Transverse colon (tissue), 4 donors: ENCODE data around the gene LIMCH1. TPM values are rescaled to one million over a fixed set of nuclear protein-coding genes. Genes with fewer than 3 reads are reported as not detected.

Experiments used
- DNase-seq: peaks from one replicate; pipeline ENCODE4 v3.0.0-alpha.2; 2019
- H3K27ac ChIP-seq, 4 donors: fragments of 200-600 bp; sonication (generic); 2 replicates each; pipeline ENCODE4 v1.5.1; 2016 to 2018; ENCODE audit warnings: inconsistent platforms in 4 of 4
- H3K27me3 ChIP-seq: fragments of 200-600 bp; sonication (generic); 2 replicates; pipeline ENCODE4 v1.5.1; 2017; ENCODE audit warnings: inconsistent platforms
- H3K36me3 ChIP-seq, 4 donors: fragments of 200-600 bp; sonication (generic); 2 replicates each; pipeline ENCODE4 v1.5.1; 2017 to 2019; ENCODE audit warnings: inconsistent platforms in 4 of 4
- H3K4me1 ChIP-seq, 4 donors: fragments of 200-600 bp; sonication (generic); 2 replicates each; pipeline ENCODE4 v1.5.1; 2017 to 2020; ENCODE audit warnings: inconsistent platforms in 4 of 4
- H3K4me3 ChIP-seq, 4 donors: fragments of 200-600 bp; sonication (generic); 1 replicate in 1 of 4; 2 replicates in 3 of 4; pipeline versions ENCODE4 v1.5.1 to v1.6.1; 2017 to 2019; ENCODE audit warnings: inconsistent platforms in 4 of 4
- H3K9me3 ChIP-seq, 2 donors: fragments of 200-600 bp; sonication (generic); 2 replicates each; pipeline ENCODE4 v1.5.1; 2017 to 2019; ENCODE audit warnings: inconsistent platforms in 2 of 2
- CTCF ChIP-seq, 5 experiments: fragments of 200-600 bp in 3 of 5; fragments of 450-650 bp in 2 of 5; sonication (generic) in 3 of 5; IDR thresholded peaks; 1 replicate in 2 of 5; 2 replicates in 3 of 5; pipeline ENCODE4 v1.5.1; 2016 to 2017; ENCODE audit warnings: antibody characterized with exemption in 5 of 5, inconsistent platforms in 3 of 5, mild to moderate bottlenecking in 2 of 5, moderate library complexity in 1 of 5
- EP300 ChIP-seq: sonication (generic); formaldehyde crosslinking; IDR thresholded peaks from one replicate; pipeline ENCODE4 v1.6.1; 2017; ENCODE audit warnings: antibody characterized with exemption, low read depth
- POLR2A ChIP-seq: fragments of 450-650 bp; IDR thresholded peaks from one replicate; pipeline ENCODE4 v1.6.1; 2016; ENCODE audit warnings: antibody characterized with exemption, mild to moderate bottlenecking, moderate library complexity
- POLR2AphosphoS5 ChIP-seq, 3 donors: sonication (generic); formaldehyde crosslinking; IDR thresholded peaks; one replicate each; pipeline ENCODE4 v1.6.1; 2016; ENCODE audit warnings: antibody characterized with exemption in 3 of 3
- WGBS, 2 donors: methylation state at CpG; one replicate each; pipeline ENCODE4 v1.1.5; 2018; ENCODE audit warnings: low coverage in 1 of 2; 5-methylcytosine and 5-hydroxymethylcytosine counted together
- in situ Hi-C, 4 donors: fragments of 200-750 bp; cut with MboI; loops; one replicate each; pipeline versions ENCODE4 v1.15.0 to v1.15.1; 2017; ENCODE audit warnings: low sequenced_read_pairs in 3 of 4, low pct_ligation_motif_present in 1 of 4, low pct_unique_long_range_greater_than_20kb in 1 of 4
- intact Hi-C: fragments of 100-400 bp; cut with DNase I; formaldehyde crosslinking; loops from one replicate; pipeline ENCODE4 v1.15.1; 2023; ENCODE audit warnings: low total_unique reads
- total RNA-seq, 4 donors: library from RNA; depleted of rRNA; stranded (reverse); fragments of >200 nt; gene quantifications; one replicate each; pipeline ENCODE4 v1.1.0, GENCODE V29; 2016

Gene LIMCH1
- total RNA-seq, 4 donors from 2014 or later: 5.5 to 18.5 (median 9.7) TPM

GRCh38 chr4:41573502-41574001 is 35.6 kb downstream of the LIMCH1 start:
- TF ChIP-seq EP300: no peak
- intact Hi-C loops (no loop called here), in situ Hi-C loops (no loop called here)
- H3K27me3 ChIP-seq: no peaks in the 10 kb centered on the region
- DNase-seq: no peak
- H3K36me3 ChIP-seq: no peaks in the 10 kb centered on the region
- no peak overlapping the region for H3K4me3 ChIP-seq
- 69 to 73% methylated on average over 4 of the region's 4 CpGs for WGBS, 2 donors
- H3K27ac ChIP-seq: no peak overlapping the region
- H3K9me3 ChIP-seq: no peaks in the 10 kb centered on the region
- H3K4me1 ChIP-seq: no peaks in the 10 kb centered on the region

GRCh38 chr4:41575207-41575606 is 37.2 kb downstream of the LIMCH1 start:
- Histone ChIP-seq H3K27ac (peak overlapping the region in 1 of 4 donors; percentile 4), H3K27me3 (no peaks in the 10 kb centered on the region), H3K36me3 (no peaks in the 10 kb centered on the region), H3K9me3 (no peaks in the 10 kb centered on the region), H3K4me1 (no peaks in the 10 kb centered on the region), H3K4me3 (no peak overlapping the region)
- in situ Hi-C loops: no loop called here
- TF ChIP-seq EP300: no peak
- no peak for TF ChIP-seq POLR2AphosphoS5 (IDR thresholded peaks at IDR 0.05)
- TF ChIP-seq CTCF (IDR thresholded peaks at IDR 0.05): no peak
- TF ChIP-seq POLR2A: no peak
- WGBS, 2 donors: 84 to 92% methylated on average over 4 of the region's 4 CpGs
- intact Hi-C loops: no loop called here
- DNase-seq: no peak

GRCh38 chr4:41575665-41576064 is 37.7 kb downstream of the LIMCH1 start:
- Histone ChIP-seq H3K27me3 (no peaks in the 10 kb centered on the region), H3K36me3 (no peaks in the 10 kb centered on the region), H3K9me3 (no peaks in the 10 kb centered on the region), H3K4me3 (no peak overlapping the region), H3K4me1 (no peaks in the 10 kb centered on the region), H3K27ac (no peak overlapping the region)
- intact Hi-C loops: no loop called here
- 82 to 100% methylated on average over 1 of the region's 1 CpG for WGBS, 2 donors
- no peak for DNase-seq
- in situ Hi-C loops: no loop called here
- no peak for TF ChIP-seq CTCF (IDR thresholded peaks at IDR 0.05)
- TF ChIP-seq POLR2A: no peak
- TF ChIP-seq EP300: no peak

GRCh38 chr4:41579043-41579442 is 41.1 kb downstream of the LIMCH1 start:
- WGBS, 2 donors: 84 to 100% methylated on average over 3 of the region's 3 CpGs
- Histone ChIP-seq H3K4me1 (no peaks in the 10 kb centered on the region), H3K36me3 (no peaks in the 10 kb centered on the region), H3K9me3 (no peaks in the 10 kb centered on the region), H3K27ac (no peak overlapping the region), H3K27me3 (no peaks in the 10 kb centered on the region), H3K4me3 (no peak overlapping the region)
- intact Hi-C loops: no loop called here
- in situ Hi-C loops: no loop called here
- TF ChIP-seq EP300: no peak
- TF ChIP-seq POLR2AphosphoS5 (IDR thresholded peaks at IDR 0.05): no peak
- TF ChIP-seq POLR2A: no peak
- TF ChIP-seq CTCF (IDR thresholded peaks at IDR 0.05): no peak
- DNase-seq: no peak

- DNase-seq: no peak
- WGBS, 2 donors: 82 to 95% methylated on average over 5 of the region's 5 CpGs
- no peak overlapping the region for H3K4me3 ChIP-seq
- in situ Hi-C loops: no loop called here
- no peaks in the 10 kb centered on the region for H3K36me3 ChIP-seq
- no peak overlapping the region for H3K27ac ChIP-seq
- intact Hi-C loops: no loop called here
- H3K27me3 ChIP-seq: no peaks in the 10 kb centered on the region
- H3K9me3 ChIP-seq: no peaks in the 10 kb centered on the region
- no peaks in the 10 kb centered on the region for H3K4me1 ChIP-seq
- no peak for TF ChIP-seq EP300
- TF ChIP-seq CTCF (IDR thresholded peaks at IDR 0.05): no peak
- no peak for TF ChIP-seq POLR2A
- no peak for TF ChIP-seq POLR2AphosphoS5 (IDR thresholded peaks at IDR 0.05)
Measured at GRCh38 chr4:41579526-41579925, 41.6 kb downstream of the LIMCH1 start.
